ENCODE results near the gene MYL5. TPM values are rescaled to one million over a fixed set of nuclear protein-coding genes. Genes with fewer than 3 reads are reported as not detected.

Gene MYL5
- total RNA-seq, 1 experiment from 2014 or later, result 18.0 TPM

DNA sequence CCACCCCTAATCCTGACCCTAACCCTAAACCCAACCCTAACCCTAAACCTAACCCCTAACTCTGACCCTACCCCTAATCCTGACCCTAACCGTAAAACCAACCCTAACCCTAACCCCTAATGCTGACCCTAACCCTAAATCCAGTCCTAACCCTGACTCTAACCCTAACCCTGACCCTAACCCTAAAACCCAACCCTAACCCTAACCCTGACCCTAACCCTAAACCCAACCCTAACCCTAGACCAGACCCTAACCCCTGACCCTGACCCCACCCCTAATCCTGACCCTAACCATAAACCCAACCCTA lies 30.6 kb downstream of the MYL5 start:
- peaks cover 17% of the 10 kb centered on the region; the same call in 1 of the 2 replicates for H3K79me2 ChIP-seq (ENCODE audit: insufficient read depth, low read length)
- Mint-ChIP-seq H3K9me3 (peaks cover 0 to 7% of the 10 kb centered on the region in 2 experiments; a peak in 2 of 5 replicates), H3K27ac (no peak overlapping the region), H3K4me1 (peaks cover 5 to 6% of the 10 kb centered on the region in 2 experiments; a peak in 3 of 4 replicates), H3K27me3 (ENCODE audit: low read depth) (peaks cover 24% of the 10 kb centered on the region), H3K4me3 (peak overlapping the region in 1 of 2 experiments; percentile 75; a peak in 2 of 5 replicates), H3K36me3 (ENCODE audit: insufficient read depth in 1 of 3, low read depth in 3 of 3) (peaks cover 13 to 16% (median 14%) of the 10 kb centered on the region in 3 experiments; a peak in 6 of 7 replicates)
- no peak overlapping the region for H2BK20ac ChIP-seq (ENCODE audit: low read depth, low read length, poor library complexity, severe bottlenecking)
- H2BK12ac ChIP-seq (ENCODE audit: insufficient read length, low read depth, low read length), result no peak overlapping the region
- H3K23me2 ChIP-seq (ENCODE audit: insufficient read length, low read depth, low read length, poor library complexity, severe bottlenecking), result peaks cover 3% of the 10 kb centered on the region
- no peak overlapping the region for H2AFZ ChIP-seq (ENCODE audit: low read length)
- TF ChIP-seq, protein P1, sequence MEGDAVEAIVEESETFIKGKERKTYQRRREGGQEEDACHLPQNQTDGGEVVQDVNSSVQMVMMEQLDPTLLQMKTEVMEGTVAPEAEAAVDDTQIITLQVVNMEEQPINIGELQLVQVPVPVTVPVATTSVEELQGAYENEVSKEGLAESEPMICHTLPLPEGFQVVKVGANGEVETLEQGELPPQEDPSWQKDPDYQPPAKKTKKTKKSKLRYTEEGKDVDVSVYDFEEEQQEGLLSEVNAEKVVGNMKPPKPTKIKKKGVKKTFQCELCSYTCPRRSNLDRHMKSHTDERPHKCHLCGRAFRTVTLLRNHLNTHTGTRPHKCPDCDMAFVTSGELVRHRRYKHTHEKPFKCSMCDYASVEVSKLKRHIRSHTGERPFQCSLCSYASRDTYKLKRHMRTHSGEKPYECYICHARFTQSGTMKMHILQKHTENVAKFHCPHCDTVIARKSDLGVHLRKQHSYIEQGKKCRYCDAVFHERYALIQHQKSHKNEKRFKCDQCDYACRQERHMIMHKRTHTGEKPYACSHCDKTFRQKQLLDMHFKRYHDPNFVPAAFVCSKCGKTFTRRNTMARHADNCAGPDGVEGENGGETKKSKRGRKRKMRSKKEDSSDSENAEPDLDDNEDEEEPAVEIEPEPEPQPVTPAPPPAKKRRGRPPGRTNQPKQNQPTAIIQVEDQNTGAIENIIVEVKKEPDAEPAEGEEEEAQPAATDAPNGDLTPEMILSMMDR (conservative IDR thresholded peaks at IDR 0.05), result no peak
- H3K9ac ChIP-seq (ENCODE audit: extremely low read depth, insufficient read length, low read length), result no peak overlapping the region
- 100% methylated on average over 1 of the region's 1 CpG for WGBS (ENCODE audit: extremely low coverage, insufficient read length, low lambda C conversion rate)
- no peaks in the 10 kb centered on the region; the same call in 1 of the 2 replicates for H3K27me3 ChIP-seq (ENCODE audit: insufficient read depth, low read length)
- no peak for DNase-seq
- H3K27ac ChIP-seq (ENCODE audit: insufficient read length, low read depth, low read length), result no peak overlapping the region
- H2BK120ac ChIP-seq (ENCODE audit: low read depth, low read length, poor library complexity, severe bottlenecking), result no peak overlapping the region
- H3K9me3 ChIP-seq (ENCODE audit: control insufficient read depth, low read depth, low read length), result no peaks in the 10 kb centered on the region
- H2BK15ac ChIP-seq (ENCODE audit: low read depth, low read length), result no peak overlapping the region
- H4K8ac ChIP-seq (replicated peaks; ENCODE audit: insufficient read length, low read depth, low read length), result no peak overlapping the region
- H3K4ac ChIP-seq (ENCODE audit: low read depth, low read length), result no peak overlapping the region
- H3K79me1 ChIP-seq (ENCODE audit: insufficient read depth, low read depth, low read length, poor library complexity, severe bottlenecking), result peaks cover 8% of the 10 kb centered on the region
- H3K14ac ChIP-seq (ENCODE audit: insufficient read depth, low read length), result no peak overlapping the region
- H4K20me1 ChIP-seq (ENCODE audit: control insufficient read depth, insufficient read depth, insufficient read length), result peaks cover 4% of the 10 kb centered on the region
- no peak overlapping the region for H2AK5ac ChIP-seq (ENCODE audit: insufficient read length, low read length)
- no peak overlapping the region for H3K18ac ChIP-seq (ENCODE audit: insufficient read length, low read depth, low read length)
- H3T11ph ChIP-seq (ENCODE audit: low read length), result no peak overlapping the region
- peak overlapping the region; percentile 6 for H3K4me2 ChIP-seq (ENCODE audit: insufficient read depth, insufficient read length, low read length)
- no peak overlapping the region for H3K56ac ChIP-seq (ENCODE audit: insufficient read length, low read depth, low read length)
- H3K4me1 ChIP-seq (ENCODE audit: insufficient read depth, low read length), result no peaks in the 10 kb centered on the region
- no peak overlapping the region for H4K5ac ChIP-seq (ENCODE audit: insufficient read length, low read depth, low read length)
- H4K91ac ChIP-seq (ENCODE audit: insufficient read length, low read depth, low read length), result no peak overlapping the region
- H3K23ac ChIP-seq (ENCODE audit: insufficient read length, low read depth, low read length), result no peak overlapping the region
- H2BK5ac ChIP-seq (ENCODE audit: insufficient read length, low read length), result no peak overlapping the region

All from H9 (cell line).